Lower leg skin (tissue), 3 donors: ENCODE data around the gene PTPN4.

Experiments
- POLR2A ChIP-seq, 2 donors: fragments of 450-650 bp; IDR thresholded peaks; one replicate each; pipeline ENCODE4 v1.6.1; 2016 to 2017; ENCODE audit warnings: antibody characterized with exemption in 2 of 2, mild to moderate bottlenecking in 1 of 2, moderate library complexity in 1 of 2
- TF ChIP-seq, protein P1 (sequence below), 3 donors: fragments of 450-650 bp; IDR thresholded peaks; one replicate each; pipeline ENCODE4 v1.5.1; 2016; ENCODE audit warnings: antibody characterized with exemption in 3 of 3, mild to moderate bottlenecking in 3 of 3, moderate library complexity in 2 of 3

DNA sequence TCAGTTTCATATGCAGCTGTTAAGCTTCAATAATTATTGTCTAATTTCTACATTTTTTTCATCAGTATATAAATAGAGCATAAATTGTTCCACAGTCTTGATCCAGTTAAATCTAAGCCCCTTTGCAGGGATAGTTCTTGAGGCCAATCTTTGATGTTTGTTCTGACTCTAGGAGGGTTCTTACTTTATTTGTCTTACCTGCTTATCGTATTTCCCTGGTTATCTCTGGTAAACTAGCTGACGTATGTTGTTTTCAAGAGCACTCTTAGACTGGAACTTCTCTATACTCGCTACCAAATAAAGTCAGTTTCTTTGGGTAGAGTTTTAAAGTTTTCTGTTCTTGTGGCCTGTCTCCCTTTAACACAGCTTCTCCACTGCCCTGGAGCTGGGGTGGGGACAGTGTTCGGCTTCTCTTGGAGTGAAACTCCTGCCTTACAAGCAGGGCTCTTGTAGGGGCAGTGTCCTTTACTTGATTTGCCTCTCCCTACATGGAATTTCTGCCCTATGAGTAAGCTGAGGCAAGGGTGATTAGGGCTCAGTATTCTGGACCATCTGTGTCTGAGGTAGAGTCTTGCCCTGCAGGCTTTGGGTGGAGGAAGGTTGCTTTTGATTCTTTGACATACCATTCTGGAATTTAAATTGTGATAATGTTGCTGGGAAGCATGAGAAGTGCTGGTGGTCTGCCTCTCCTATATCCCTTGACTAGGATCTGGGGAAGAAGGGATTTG, 90.3 kb downstream of the PTPN4 start:
- TF ChIP-seq POLR2A (IDR thresholded peaks at IDR 0.05) = no peak
- TF ChIP-seq, protein P1, sequence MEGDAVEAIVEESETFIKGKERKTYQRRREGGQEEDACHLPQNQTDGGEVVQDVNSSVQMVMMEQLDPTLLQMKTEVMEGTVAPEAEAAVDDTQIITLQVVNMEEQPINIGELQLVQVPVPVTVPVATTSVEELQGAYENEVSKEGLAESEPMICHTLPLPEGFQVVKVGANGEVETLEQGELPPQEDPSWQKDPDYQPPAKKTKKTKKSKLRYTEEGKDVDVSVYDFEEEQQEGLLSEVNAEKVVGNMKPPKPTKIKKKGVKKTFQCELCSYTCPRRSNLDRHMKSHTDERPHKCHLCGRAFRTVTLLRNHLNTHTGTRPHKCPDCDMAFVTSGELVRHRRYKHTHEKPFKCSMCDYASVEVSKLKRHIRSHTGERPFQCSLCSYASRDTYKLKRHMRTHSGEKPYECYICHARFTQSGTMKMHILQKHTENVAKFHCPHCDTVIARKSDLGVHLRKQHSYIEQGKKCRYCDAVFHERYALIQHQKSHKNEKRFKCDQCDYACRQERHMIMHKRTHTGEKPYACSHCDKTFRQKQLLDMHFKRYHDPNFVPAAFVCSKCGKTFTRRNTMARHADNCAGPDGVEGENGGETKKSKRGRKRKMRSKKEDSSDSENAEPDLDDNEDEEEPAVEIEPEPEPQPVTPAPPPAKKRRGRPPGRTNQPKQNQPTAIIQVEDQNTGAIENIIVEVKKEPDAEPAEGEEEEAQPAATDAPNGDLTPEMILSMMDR (IDR thresholded peaks at IDR 0.05) = no peak
